GM18951 (cell line): Measurements from ENCODE around the gene ZEB1.

Source experiments
- POLR2A ChIP-seq: IDR thresholded peaks from 4 replicates; pipeline ENCODE4 v1.6.1; 2011; ENCODE audit warnings: mild to moderate bottlenecking; ENCODE audit not compliant: insufficient read length, insufficient read depth; ENCODE audit errors: extremely low read depth
- in situ Hi-C: fragments of 300-500 bp; cut with MboI; formaldehyde crosslinking; loops from one replicate; pipeline ENCODE4 v1.12.0; 2022; ENCODE audit warnings: low sequenced_read_pairs, mixed read lengths, inconsistent platforms; ENCODE audit not compliant: unreplicated experiment

ZEB1 gene

DNA sequence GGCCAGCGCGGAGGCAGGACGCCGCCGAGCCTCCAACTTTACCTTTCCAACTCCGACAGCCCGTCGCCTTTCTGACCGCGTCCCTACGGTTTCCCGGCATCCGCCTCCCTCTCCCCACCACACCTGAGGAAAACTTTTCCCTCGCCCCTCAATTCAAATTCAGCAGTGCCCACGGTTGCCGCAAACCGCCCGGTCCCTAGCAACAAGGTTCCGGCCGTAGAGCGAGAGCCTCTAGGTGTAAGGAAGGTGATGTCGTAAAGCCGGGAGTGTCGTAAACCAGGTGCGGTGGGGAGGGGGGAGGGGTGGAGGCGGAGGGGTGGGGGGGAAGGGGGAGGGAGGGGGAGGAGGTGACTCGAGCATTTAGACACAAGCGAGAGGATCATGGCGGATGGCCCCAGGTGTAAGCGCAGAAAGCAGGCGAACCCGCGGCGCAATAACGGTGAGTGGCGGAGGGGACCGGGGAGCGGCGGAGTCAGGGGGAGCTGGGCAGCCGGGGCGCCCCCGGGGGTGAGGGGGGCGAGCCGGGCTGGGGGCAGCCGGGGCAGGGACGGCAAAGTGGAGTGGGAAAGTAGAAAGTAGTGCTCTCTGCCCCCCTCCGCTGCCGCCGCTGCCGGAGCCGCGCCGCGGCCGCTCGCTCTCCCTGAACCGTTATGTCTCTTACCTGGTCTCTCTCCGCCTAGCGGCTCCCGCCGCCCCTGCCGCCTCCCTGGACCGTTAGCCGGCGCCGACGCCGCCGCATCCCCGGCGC, at the start of gene ZEB1:
TSS of gene ZEB1 (plus strand) at position 363 of the 748 bp plus-strand sequence. CDS start at position 382, 19 bp downstream.
- in situ Hi-C loops, result no loop called here
- TF ChIP-seq POLR2A, result peak; percentile 69

DNA sequence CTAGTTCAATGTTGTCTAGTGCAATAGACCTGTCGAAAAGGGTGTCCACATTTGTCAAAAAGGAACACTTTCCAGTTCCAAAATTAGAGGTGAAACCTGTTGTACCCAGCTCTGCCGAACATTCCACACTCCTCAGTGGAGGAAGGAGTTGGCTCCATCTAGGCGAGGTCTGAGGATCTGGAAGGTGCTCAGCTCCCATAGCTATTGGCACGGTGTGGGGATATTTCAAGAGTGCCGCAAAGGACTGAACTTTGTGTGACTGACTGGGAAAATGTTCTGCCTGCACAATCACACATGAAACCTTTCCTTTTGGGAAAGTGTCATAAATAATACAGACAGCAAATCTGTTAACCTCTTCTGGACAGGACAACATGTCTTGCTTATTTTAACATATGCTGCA, 48.1 kb upstream of the ZEB1 start:
- TF ChIP-seq POLR2A, result no peak
- in situ Hi-C loops, result no loop called here

DNA sequence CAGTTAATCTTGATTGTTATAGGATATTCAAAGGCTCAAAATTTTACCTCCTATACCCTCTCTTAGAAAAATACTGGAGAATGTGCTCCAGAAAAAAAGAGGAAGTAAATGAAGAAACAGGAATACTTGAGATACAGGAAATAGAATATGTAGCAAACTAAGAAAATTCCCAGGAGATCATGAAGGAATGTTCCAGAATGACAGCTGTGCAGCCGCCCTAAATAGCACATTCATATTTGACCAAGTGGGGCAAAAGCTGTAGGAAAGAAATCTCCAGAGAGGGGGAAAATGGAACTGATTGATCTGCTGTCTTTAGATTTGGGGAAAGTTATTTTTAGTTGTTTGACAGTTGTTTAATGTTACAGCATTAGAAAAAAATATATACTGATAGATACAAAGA, 46.2 kb upstream of the ZEB1 start:
- in situ Hi-C loops, result no loop called here
- no peak for TF ChIP-seq POLR2A

DNA sequence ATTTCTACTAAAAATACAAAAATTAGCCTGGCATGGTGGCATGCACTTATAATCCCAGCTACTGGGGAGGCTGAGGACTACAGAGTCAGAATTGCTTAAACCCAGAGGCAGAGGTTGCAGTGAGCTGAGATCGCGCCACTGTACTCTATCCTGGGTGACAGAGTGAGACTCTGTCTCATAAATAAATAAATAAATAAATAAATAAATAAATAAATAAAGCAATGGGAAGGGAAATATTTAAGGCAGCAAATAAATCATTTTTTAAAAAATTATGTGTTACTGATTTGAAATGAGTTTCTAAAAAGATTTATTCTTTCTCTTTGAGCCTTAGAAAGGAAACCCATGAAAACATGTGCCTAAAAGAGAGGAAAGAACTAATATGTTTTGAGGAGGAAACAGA, 45.2 kb upstream of the ZEB1 start:
- in situ Hi-C loops, result no loop called here
- no peak for TF ChIP-seq POLR2A

DNA sequence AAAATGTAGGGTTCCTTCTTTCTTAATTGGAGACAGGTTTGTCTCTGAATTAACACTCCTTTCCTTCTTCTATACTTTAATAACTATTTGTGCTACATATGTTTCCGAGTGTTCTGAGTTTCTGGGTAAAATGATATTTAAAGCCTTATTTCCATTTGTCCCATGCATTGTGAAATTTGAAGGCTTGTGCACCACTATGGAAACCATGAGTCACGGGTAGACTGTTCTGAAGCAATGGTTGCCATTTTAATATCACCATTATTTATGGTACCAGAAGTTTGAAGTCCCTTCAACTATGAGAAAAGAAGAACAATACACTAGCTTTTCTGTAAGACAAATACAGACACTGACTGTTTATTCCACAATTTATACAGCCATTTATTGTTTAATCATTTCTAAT, 44.7 kb upstream of the ZEB1 start:
- in situ Hi-C loops, result no loop called here
- TF ChIP-seq POLR2A, result no peak

DNA sequence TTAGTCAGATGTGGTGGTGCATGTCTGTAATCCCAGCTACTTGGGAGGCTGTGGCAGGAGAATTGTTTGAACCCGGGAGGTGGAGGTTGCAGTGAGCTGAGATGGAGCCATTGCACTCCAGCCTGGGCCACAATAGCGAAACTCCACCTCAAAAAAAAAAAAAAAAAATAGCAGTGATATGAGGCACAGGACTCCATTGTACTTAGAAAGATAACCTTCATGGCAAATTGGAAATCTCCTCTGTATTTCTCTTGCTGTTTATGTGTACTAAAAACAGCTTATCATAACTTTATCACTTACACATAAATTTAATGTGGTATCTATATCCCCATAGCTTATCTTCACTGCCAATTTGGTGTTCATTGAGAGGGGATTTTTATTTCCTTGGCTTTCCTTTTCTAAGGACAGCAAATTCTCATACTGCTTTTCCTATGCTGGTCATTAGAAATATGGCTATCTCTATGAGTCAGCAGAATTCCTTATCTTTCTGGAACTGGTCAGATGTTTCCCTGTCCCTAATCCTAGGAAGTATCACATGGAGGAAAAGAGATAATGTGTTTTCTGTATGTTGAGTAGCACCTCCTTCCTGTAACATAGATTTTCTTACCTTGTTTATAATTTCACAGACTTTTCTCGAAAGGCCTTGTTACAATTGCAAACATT, 40.6 kb upstream of the ZEB1 start:
- in situ Hi-C loops, result no loop called here

DNA sequence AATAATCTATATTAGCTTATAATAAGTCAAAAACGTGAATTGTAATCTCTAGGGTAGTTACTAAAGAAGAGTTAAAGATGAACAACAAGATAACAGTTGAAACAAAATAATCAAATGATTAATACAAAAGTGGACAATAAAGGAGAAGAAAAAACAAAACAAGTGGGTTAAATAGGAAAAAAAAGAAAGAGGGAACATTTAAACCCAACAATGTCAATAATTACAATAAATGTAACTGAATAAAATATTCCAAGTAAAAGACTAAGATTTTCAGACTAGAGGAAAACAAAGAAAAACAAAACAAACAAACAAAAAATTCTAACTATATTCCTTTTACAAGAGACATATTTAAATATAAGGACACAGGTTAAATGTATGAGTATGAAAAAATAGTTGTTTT, 38.0 kb upstream of the ZEB1 start:
- TF ChIP-seq POLR2A, result no peak
- in situ Hi-C loops, result no loop called here

More for the DNA sequence above, 40.6 kb upstream of the ZEB1 start:
- no peak for TF ChIP-seq POLR2A

DNA sequence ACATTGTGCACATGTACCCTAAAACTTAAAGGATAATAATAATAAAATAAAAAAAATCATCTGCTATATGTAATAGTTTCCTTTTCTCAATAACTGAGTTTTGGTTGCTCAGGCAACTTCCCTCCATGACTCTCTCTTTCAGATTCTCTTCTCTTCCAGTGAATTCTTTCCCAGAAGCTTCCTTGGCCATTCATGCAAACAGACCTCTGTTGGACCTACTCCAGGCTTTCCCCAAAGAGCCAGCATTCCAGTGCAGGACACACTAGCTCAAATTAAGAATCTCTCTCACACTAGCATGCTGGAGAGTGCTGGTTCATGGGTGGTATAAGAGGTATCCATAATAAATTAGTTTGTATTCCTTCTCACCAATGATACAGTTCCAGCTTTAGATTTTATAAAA, 31.0 kb upstream of the ZEB1 start:
- no peak for TF ChIP-seq POLR2A
- in situ Hi-C loops, result no loop called here

DNA sequence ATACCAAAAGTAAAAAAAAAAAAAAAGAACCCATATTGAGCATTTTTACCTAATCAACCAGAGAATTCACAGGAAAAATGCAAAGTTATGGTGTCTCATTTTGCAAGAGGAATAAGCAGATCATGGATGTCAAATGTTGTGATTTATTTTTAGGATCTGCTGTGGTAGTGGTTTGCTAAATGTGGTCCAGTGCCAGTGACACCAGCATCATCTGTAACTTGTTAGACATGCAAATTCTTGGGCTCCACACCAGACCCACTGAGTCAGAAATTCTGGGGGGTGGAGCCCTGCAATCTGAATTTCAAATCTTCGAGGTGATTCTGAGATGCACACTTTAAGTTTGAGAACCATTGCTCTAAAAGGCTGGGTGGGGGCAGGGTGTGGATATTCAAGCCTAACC, 30.1 kb upstream of the ZEB1 start:
- in situ Hi-C loops, result no loop called here
- no peak for TF ChIP-seq POLR2A

DNA sequence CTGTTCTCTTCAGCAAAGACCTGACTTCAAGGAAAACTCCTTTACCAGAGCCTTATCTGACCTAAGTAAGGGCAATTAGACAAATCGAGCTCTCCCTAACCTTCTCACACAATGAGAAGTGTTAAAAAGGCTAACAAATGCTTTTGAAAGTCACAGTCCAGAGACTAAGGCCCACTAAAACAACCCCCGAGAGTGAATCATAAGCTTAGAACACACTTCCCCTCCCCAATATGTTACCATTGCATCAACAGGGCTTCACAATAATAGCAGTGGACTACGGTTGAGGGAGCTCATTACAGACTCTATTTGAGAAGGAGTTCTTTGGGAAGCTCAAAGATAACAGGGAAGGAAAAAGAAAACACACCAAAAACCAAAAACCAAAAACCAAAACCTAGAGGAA, 28.6 kb upstream of the ZEB1 start:
- TF ChIP-seq POLR2A, result no peak
- in situ Hi-C loops, result no loop called here

DNA sequence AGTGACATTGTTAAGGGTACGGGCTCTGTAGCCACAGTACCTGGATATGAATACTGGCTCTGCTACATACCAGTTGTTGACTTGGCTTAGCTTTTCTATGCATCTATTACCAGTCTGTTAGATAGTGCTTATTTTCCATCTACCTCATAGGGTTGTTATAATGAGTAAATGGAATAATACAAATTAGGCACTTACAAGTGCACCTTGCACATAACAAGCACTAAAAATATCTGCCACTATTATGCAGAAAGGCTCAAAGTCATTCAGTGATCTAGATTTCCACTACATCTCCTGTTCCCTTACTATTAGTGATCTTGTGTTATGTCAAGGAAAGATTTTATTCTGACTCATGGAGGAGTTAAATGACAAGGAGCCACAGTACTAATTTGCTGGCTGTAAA, 27.9 kb upstream of the ZEB1 start:
- in situ Hi-C loops, result no loop called here
- no peak for TF ChIP-seq POLR2A

DNA sequence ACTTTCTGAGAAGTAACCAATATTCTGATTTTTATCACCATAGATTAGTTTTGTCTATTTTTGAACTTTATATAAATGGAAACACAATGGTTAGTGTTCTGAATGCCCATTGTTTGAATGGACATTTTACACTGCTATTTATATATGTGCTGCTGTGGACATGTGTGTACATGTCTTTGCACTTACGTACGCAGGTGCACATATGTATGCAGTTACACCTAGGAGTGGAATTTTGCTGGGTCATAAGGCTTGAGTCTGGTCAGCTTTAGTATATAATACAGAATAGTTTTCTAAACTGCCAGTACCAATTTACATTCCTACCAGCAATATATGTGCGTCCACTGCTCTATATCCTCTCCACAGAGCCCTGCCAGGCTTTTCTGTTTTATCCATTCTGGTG, 24.5 kb upstream of the ZEB1 start:
- no peak for TF ChIP-seq POLR2A
- in situ Hi-C loops, result no loop called here

DNA sequence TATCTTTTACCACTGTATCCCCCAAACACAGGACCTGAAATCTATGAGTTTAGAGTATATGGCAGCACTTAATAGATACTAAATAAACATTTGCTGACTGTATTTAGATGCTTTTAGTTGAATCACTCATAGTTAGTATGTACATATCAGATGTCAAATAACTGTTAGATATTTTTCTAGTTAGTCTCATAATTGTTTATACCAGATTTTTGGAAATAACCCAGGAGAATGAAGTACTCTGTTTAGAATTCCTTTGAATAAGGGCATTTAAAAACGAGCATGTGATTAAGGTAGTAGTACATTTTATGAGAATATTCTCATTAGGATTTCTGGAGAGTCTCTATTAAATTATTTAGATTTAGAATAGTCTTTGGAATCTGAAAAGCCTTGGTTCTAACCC, 22.3 kb upstream of the ZEB1 start:
- no peak for TF ChIP-seq POLR2A

DNA sequence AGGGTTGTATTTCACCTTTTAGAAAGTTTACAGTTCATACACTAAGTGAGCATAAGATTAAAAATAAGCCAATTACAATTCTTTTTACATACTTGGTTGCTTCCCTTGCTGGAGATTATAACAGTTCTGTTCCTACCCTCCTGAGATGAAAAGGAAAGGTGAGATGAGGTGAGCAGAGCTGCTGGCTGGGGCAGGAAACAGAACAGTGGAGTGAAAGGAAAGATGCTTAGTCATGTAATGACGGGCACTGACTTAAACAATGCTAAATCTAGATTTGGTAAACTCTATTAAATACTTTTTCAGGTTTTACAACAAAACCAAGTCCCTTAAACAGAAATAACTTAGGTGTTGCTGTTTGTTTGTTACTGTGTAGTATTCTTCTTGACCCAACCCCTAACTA, 19.9 kb upstream of the ZEB1 start:
- in situ Hi-C loops, result no loop called here
- no peak for TF ChIP-seq POLR2A

More for the DNA sequence above, 22.3 kb upstream of the ZEB1 start:
- in situ Hi-C loops, result no loop called here
